COR-L47 (cell line): Measurements from ENCODE around the gene BCAM.

Experiments
- DNase-seq: peaks from one replicate; lab custom pipeline; 2025; lab: John Stamatoyannopoulos, UW

The BCAM gene

GRCh38 chr19:44792281-44792680 is 16.6 kb upstream of the BCAM start:
- DNase-seq: peak; percentile 5

GRCh38 chr19:44794610-44795009 is 14.3 kb upstream of the BCAM start:
- no peak for DNase-seq

GRCh38 chr19:44795398-44795987 is 13.4 kb upstream of the BCAM start:
- DNase-seq: no peak

- peak; percentile 89 for DNase-seq
Measured at GRCh38 chr19:44796701-44797115, 12.2 kb upstream of the BCAM start.

- DNase-seq: no peak
Measured at GRCh38 chr19:44799627-44800346, 9.1 kb upstream of the BCAM start.

GRCh38 chr19:44800461-44800860 is 8.4 kb upstream of the BCAM start:
- peak; percentile 78 for DNase-seq

- peak; percentile 37 for DNase-seq
Measured at GRCh38 chr19:44803442-44804428, 5.2 kb upstream of the BCAM start.

- no peak for DNase-seq
Measured at GRCh38 chr19:44806291-44806690, 2.6 kb upstream of the BCAM start.

GRCh38 chr19:44807162-44807561 is 1.7 kb upstream of the BCAM start:
- peak; percentile 84 for DNase-seq

GRCh38 chr19:44807652-44808462 is 1.0 kb upstream of the BCAM start:
- peak; percentile 2 for DNase-seq

GRCh38 chr19:44809577-44810233 is 802 bp downstream of the BCAM start:
- DNase-seq: no peak

- no peak for DNase-seq
Measured at GRCh38 chr19:44810234-44811121, 1.6 kb downstream of the BCAM start.

GRCh38 chr19:44811122-44811419 is 2.2 kb downstream of the BCAM start:
- DNase-seq: no peak

GRCh38 chr19:44812142-44812718 is 3.3 kb downstream of the BCAM start:
- DNase-seq: no peak

- DNase-seq: no peak
Measured at GRCh38 chr19:44813070-44813840, 4.4 kb downstream of the BCAM start.

GRCh38 chr19:44813841-44814470 is 5.1 kb downstream of the BCAM start:
- DNase-seq: no peak

GRCh38 chr19:44814517-44814916 is 5.6 kb downstream of the BCAM start:
- no peak for DNase-seq

- no peak for DNase-seq
Measured at GRCh38 chr19:44816301-44816700, 7.4 kb downstream of the BCAM start.
